Skin epidermis (tissue), 12 donors: ENCODE measurements around the gene APAF1.
"Not testable (repeated sequence)": the region's sequence is repeated elsewhere in the genome, so short reads cannot be mapped to it uniquely, and the experiment has no call there.

ENCODE experiments used
- H3K27ac ChIP-seq, 21 experiments: fragments of 200-600 bp; sonication (generic) in 11 of 21; one replicate each; pipeline ENCODE4 v1.5.0; 2020; ENCODE audit warnings: mild to moderate bottlenecking in 3 of 21, inconsistent platforms in 2 of 21, moderate library complexity in 2 of 21
- H3K4me3 ChIP-seq, 7 experiments: fragments of 200-600 bp; sonication (generic) in 2 of 7; one replicate each; pipeline ENCODE4 v1.5.0; 2020; ENCODE audit warnings: inconsistent platforms in 2 of 7, mild to moderate bottlenecking in 2 of 7, moderate library complexity in 1 of 7

Gene APAF1

GRCh38 chr12:98644712-98645571, at the start of gene APAF1, which contains the start of gene IKBIP:
Gene APAF1 (plus strand): TSS chr12:98645290. CDS start chr12:98648360, 3,070 bp downstream.
Gene IKBIP (minus strand): TSS chr12:98644788. CDS start chr12:98644701, 87 bp downstream.
- peak within 1 kb of the TSS; percentile 60 to 93 (median 87) for H3K27ac ChIP-seq

GRCh38 chr12:98597313-98597712, 47.8 kb upstream of the APAF1 start:
- H3K4me3 ChIP-seq: not testable (repeated sequence)

More at GRCh38 chr12:98644712-98645571, at the start of gene APAF1, which contains the start of gene IKBIP:
- H3K4me3 ChIP-seq: peak within 1 kb of the TSS; percentile 81 to 100 (median 98)

GRCh38 chr12:98601924-98602323, 43.2 kb upstream of the APAF1 start:
- no peak overlapping the region for H3K4me3 ChIP-seq
- H3K27ac ChIP-seq: no peak overlapping the region

More at GRCh38 chr12:98597313-98597712, 47.8 kb upstream of the APAF1 start:
- H3K27ac ChIP-seq: not testable (repeated sequence)

GRCh38 chr12:98606359-98606988, 38.6 kb upstream of the APAF1 start:
- no peak overlapping the region for H3K27ac ChIP-seq
- H3K4me3 ChIP-seq: no peak overlapping the region

GRCh38 chr12:98610596-98610995, 34.5 kb upstream of the APAF1 start:
- H3K4me3 ChIP-seq: no peak overlapping the region
- H3K27ac ChIP-seq: no peak overlapping the region

GRCh38 chr12:98612696-98613334, 32.3 kb upstream of the APAF1 start:
- H3K27ac ChIP-seq: peak overlapping the region in 4 of 21 experiments; percentile 16 to 33 (median 24)
- no peak overlapping the region for H3K4me3 ChIP-seq

GRCh38 chr12:98618952-98619351, 26.1 kb upstream of the APAF1 start:
- no peak overlapping the region for H3K4me3 ChIP-seq
- peak overlapping the region in 1 of 21 experiments; percentile 24 for H3K27ac ChIP-seq

GRCh38 chr12:98635657-98636323, 9.3 kb upstream of the APAF1 start:
- Histone ChIP-seq H3K27ac (no peak overlapping the region), H3K4me3 (no peak overlapping the region)

- no peak overlapping the region for H3K27ac ChIP-seq
- no peak overlapping the region for H3K4me3 ChIP-seq
Observed at GRCh38 chr12:98637068-98637467, 8.0 kb upstream of the APAF1 start.

GRCh38 chr12:98638009-98638408, 7.1 kb upstream of the APAF1 start:
- Histone ChIP-seq H3K27ac (no peak overlapping the region), H3K4me3 (no peak overlapping the region)

GRCh38 chr12:98639491-98639890, 5.6 kb upstream of the APAF1 start:
- H3K27ac ChIP-seq: peak overlapping the region in 1 of 21 experiments; percentile 39
- H3K4me3 ChIP-seq: no peak overlapping the region

- not testable (repeated sequence) for H3K4me3 ChIP-seq
Observed at GRCh38 chr12:98642801-98643200, 2.3 kb upstream of the APAF1 start.

GRCh38 chr12:98644433-98644711, 718 bp upstream of the APAF1 start:
- Histone ChIP-seq H3K4me3 (peak overlapping the region; percentile 81 to 100 (median 98)), H3K27ac (peak overlapping the region in 20 of 21 experiments; percentile 70 to 93 (median 87))

More at GRCh38 chr12:98642801-98643200, 2.3 kb upstream of the APAF1 start:
- H3K27ac ChIP-seq: not testable (repeated sequence)

- H3K4me3 ChIP-seq: peak overlapping the region; percentile 81 to 100 (median 98)
- peak overlapping the region; percentile 60 to 92 (median 87) for H3K27ac ChIP-seq
Observed at GRCh38 chr12:98645572-98646067, 530 bp downstream of the APAF1 start.

GRCh38 chr12:98646294-98647090, 1.4 kb downstream of the APAF1 start:
- peak overlapping the region in 7 of 21 experiments; percentile 9 to 91 (median 88) for H3K27ac ChIP-seq

GRCh38 chr12:98651328-98651727, 6.2 kb downstream of the APAF1 start:
- H3K4me3 ChIP-seq: no peak overlapping the region
- no peak overlapping the region for H3K27ac ChIP-seq

More at GRCh38 chr12:98646294-98647090, 1.4 kb downstream of the APAF1 start:
- H3K4me3 ChIP-seq: peak overlapping the region; percentile 81 to 100 (median 98)

- Histone ChIP-seq H3K4me3 (no peak overlapping the region), H3K27ac (no peak overlapping the region)
Observed at GRCh38 chr12:98653866-98654493, 8.9 kb downstream of the APAF1 start.
